GM21367 (cell line): ENCODE measurements around the gene PLSCR3.

Experiments
- ATAC-seq: cut with Tn5 transposase; IDR thresholded peaks from one replicate; pipeline ENCODE4 v1.9.1; 2021; ENCODE audit not compliant: unreplicated experiment

The PLSCR3 gene

DNA sequence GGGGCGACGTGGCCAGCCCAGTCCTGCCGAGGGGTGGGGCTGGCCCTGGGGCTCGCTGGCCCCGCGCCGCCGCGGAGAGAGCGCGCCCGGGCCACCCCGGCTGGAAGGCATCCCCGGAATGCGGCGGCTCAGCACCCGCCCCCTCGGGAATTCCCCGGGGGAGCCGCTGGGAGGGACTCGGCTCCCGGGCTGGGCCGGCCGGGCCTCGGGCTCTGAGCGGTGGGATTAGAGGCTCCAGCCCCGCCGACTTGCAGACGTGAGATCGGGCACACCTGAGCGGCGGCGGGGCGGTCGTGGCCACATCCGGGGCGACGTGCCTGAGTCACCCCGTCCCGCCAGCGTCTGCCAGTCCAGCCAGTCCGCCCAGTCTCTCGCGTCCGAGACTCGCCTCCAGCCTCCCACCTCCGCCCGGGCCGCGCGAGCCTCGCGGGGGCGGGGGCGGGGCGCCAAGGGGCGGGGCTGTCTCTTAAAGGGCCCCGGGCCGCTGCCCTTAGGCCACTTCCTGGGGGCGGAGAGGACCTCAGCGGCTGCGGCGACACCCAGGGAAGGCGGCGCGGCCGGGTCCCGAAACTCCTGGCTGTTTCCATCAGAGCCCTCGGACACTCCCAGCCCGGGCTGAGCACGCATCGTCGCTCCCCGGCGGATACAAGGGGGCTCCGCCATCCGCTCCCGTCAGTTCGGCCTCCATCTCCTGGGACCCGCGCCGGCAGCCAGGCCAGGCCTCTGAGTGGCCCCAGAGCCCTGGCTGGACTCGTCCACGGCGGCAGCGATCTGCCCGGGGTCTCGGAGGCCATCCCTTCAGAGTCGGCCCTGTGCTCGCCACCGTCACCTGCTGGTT, 42.4 kb downstream of the PLSCR3 start, which contains the start of gene KCTD11:
Gene KCTD11 (plus strand): TSS at position 498 of the 838 bp plus-strand sequence.
- peak; percentile 42 for ATAC-seq

GRCh38 chr17:7348478-7349242, 45.7 kb downstream of the PLSCR3 start:
- no peak for ATAC-seq

- no peak for ATAC-seq
These were observed 46.5 kb downstream of the PLSCR3 start for GRCh38 chr17:7347630-7348477.

DNA sequence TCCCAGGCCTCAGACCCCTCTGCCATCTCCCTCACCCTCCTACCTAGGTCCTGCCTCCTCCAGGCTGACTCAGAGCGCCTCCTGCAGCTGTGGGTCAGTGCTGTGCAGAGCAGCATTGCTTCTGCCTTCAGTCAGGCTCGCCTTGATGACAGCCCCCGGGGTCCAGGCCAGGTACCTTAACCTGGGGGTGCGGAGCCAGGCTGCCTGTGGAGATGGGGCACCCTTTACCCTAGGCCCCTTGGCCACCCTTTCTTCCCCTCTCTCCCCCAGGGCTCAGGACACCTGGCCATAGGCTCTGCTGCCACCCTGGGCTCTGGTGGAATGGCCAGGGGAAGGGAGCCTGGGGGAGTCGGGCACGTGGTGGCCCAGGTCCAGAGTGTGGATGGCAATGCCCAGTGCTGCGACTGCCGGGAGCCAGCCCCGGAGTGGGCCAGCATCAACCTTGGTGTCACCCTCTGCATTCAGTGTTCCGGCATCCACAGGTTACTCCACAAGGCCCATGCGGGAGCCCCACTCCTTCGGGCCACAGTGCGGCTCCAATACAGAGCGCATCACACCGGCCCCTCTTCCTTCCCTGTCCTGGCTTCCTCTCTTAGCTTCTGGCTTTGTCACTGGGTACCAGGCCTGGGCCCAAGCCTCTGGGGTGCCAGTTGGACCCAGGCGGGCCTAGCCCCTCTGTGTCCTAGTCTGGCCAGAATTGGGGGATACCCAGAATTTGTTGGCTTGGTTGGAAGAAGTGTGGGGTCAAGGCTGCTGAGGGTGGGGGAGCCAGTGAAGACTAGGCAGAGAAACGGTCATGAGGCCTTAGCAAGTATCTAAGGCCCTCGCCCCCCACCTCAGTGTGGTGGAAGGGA, 47.3 kb downstream of the PLSCR3 start:
- ATAC-seq = no peak

DNA sequence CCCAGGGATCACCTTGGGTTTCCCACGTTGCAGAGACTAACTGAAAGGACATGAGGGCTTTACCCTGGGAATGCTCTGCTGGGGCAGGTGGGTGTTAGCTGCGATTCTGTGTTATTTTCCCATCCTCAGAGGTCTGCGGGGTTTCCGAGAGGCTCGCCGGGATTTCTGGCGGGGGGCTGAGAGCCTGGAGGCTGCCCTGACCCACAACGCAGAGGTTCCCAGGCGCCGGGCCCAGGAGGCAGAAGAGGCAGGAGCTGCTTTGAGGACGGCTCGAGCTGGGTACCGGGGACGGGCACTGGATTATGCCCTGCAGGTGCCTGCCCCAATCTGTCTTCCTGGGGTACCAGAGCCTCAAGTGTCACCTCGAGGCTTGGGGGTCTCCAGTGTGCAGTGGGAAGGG, 51.1 kb downstream of the PLSCR3 start:
- no peak for ATAC-seq

DNA sequence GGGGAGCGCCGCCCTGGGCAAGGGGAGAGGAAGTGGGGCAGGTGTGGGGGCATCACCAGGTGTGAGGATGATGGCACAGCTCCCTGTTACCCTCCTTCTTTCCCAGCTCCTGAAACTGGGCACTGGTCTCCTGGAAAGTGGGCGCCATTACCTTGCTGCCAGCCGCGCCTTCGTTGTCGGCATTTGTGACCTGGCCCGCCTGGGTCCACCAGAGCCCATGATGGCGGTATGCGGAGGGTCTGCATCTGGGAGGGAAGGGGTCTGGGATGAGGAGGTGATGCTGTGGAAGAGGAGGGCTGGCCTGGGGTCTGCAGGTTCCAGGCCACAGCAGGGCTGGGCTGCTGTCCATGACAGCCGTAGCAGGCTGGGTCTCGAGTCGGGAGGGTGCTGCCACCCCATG, 52.5 kb downstream of the PLSCR3 start:
- no peak for ATAC-seq

DNA sequence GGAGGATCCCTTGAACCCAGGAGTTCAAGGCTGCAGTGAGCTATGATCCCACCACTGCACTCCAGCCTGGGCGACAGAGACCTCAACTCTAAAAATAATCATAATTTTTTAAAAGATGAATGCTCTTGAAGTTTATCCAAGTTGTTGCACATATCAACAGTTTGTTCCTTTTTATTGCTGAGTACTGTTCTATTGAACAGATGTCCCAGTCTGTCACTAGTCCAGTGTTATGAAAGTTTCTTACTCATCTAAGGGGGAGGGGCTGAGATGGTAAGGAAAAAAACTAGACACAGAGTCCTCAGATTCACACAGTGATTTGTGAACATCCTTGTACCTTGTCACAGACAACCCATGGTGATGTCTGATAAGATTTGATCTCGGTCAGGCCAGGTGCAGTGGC, 54.1 kb downstream of the PLSCR3 start:
- no peak for ATAC-seq
